Tibial artery (tissue), 4 donors: ENCODE measurements around the gene IFNA6.

ENCODE experiments used
- DNase-seq, 2 donors: peaks; one replicate each; pipeline ENCODE4 v3.0.0-alpha.2; 2019
- H3K27ac ChIP-seq, 2 donors: fragments of 200-600 bp; sonication (generic) in 1 of 2; 1 replicate in 1 of 2; 2 replicates in 1 of 2; pipeline ENCODE4 v1.5.1; 2018 to 2019; ENCODE audit warnings: mild to moderate bottlenecking in 1 of 2
- H3K27me3 ChIP-seq, 2 donors: fragments of 200-600 bp; sonication (generic) in 1 of 2; one replicate each; pipeline versions ENCODE4 v1.5.1 to v1.6.0; 2016 to 2019
- H3K36me3 ChIP-seq, 3 donors: fragments of 200-600 bp; sonication (generic) in 2 of 3; one replicate each; pipeline ENCODE4 v1.5.1; 2016 to 2019; ENCODE audit warnings: mild to moderate bottlenecking in 2 of 3
- H3K4me1 ChIP-seq, 4 donors: fragments of 200-600 bp; sonication (generic) in 2 of 4; 1 replicate in 3 of 4; 2 replicates in 1 of 4; pipeline ENCODE4 v1.5.1; 2016 to 2019
- H3K4me3 ChIP-seq, 2 donors: fragments of 200-600 bp; sonication (generic) in 1 of 2; 1 replicate in 1 of 2; 2 replicates in 1 of 2; pipeline ENCODE4 v1.5.1; 2018 to 2019; ENCODE audit warnings: mild to moderate bottlenecking in 2 of 2
- H3K9me3 ChIP-seq, 3 donors: fragments of 200-600 bp; sonication (generic) in 1 of 3; one replicate each; pipeline ENCODE4 v1.5.1; 2016 to 2019
- intact Hi-C: fragments of 100-400 bp; cut with DNase I; formaldehyde crosslinking; loops from one replicate; pipeline ENCODE4 v1.15.0; 2023; ENCODE audit warnings: low total_unique reads
- TF ChIP-seq, protein P1 (sequence below), 2 experiments: fragments of 200-600 bp in 1 of 2; fragments of 450-650 bp in 1 of 2; IDR thresholded peaks; one replicate each; pipeline ENCODE4 v1.5.1; 2017 to 2019; ENCODE audit warnings: antibody characterized with exemption in 2 of 2, mild to moderate bottlenecking in 1 of 2, moderate library complexity in 1 of 2

The IFNA6 gene

DNA sequence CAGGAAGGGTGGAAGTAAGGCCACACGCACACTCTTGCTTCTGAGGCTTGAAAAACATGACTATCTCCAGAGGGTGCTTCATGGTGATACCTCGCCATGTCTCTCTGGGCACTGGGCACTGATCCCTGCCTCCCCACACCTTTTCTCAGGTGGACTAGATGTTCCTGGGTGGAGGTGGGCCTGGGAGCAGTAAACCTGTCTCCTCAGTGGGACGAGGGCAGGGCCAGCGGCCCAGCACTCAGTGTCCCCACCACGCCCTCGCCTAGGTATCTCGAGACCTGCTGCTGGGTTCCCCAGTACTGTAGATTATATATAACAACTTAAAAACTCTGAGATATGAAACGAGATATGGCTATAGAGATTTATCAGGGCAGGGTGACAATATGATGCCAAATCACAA is 11.6 kb upstream of the IFNA6 start:
- no peaks in the 10 kb centered on the region for H3K36me3 ChIP-seq
- no peak overlapping the region for H3K4me3 ChIP-seq
- no peak for DNase-seq
- H3K27me3 ChIP-seq: peaks cover 0 to 8% of the 10 kb centered on the region in 2 donors
- intact Hi-C loops: no loop called here
- no peak overlapping the region for H3K27ac ChIP-seq
- TF ChIP-seq, protein P1, sequence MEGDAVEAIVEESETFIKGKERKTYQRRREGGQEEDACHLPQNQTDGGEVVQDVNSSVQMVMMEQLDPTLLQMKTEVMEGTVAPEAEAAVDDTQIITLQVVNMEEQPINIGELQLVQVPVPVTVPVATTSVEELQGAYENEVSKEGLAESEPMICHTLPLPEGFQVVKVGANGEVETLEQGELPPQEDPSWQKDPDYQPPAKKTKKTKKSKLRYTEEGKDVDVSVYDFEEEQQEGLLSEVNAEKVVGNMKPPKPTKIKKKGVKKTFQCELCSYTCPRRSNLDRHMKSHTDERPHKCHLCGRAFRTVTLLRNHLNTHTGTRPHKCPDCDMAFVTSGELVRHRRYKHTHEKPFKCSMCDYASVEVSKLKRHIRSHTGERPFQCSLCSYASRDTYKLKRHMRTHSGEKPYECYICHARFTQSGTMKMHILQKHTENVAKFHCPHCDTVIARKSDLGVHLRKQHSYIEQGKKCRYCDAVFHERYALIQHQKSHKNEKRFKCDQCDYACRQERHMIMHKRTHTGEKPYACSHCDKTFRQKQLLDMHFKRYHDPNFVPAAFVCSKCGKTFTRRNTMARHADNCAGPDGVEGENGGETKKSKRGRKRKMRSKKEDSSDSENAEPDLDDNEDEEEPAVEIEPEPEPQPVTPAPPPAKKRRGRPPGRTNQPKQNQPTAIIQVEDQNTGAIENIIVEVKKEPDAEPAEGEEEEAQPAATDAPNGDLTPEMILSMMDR (IDR thresholded peaks at IDR 0.05): no peak
- no peaks in the 10 kb centered on the region for H3K4me1 ChIP-seq
- no peaks in the 10 kb centered on the region for H3K9me3 ChIP-seq

GRCh38 chr9:21357479-21358460 is 7.1 kb upstream of the IFNA6 start:
- intact Hi-C loops: no loop called here
- Histone ChIP-seq H3K27ac (no peak overlapping the region), H3K4me3 (no peak overlapping the region), H3K36me3 (no peaks in the 10 kb centered on the region), H3K27me3 (peaks cover 0 to 2% of the 10 kb centered on the region in 2 donors), H3K9me3 (no peaks in the 10 kb centered on the region), H3K4me1 (no peaks in the 10 kb centered on the region)
- TF ChIP-seq, protein P1 (IDR thresholded peaks at IDR 0.05): no peak
- DNase-seq: no peak

GRCh38 chr9:21348430-21348970 is 2.2 kb downstream of the IFNA6 start:
- Histone ChIP-seq H3K27ac (no peak overlapping the region), H3K4me3 (no peak overlapping the region), H3K36me3 (no peaks in the 10 kb centered on the region), H3K27me3 (peaks cover 0 to 6% of the 10 kb centered on the region in 2 donors), H3K9me3 (peaks cover 0 to 3% (median 0%) of the 10 kb centered on the region in 3 donors), H3K4me1 (no peaks in the 10 kb centered on the region)
- DNase-seq: no peak
- intact Hi-C loops: no loop called here
- TF ChIP-seq, protein P1 (IDR thresholded peaks at IDR 0.05): no peak

DNA sequence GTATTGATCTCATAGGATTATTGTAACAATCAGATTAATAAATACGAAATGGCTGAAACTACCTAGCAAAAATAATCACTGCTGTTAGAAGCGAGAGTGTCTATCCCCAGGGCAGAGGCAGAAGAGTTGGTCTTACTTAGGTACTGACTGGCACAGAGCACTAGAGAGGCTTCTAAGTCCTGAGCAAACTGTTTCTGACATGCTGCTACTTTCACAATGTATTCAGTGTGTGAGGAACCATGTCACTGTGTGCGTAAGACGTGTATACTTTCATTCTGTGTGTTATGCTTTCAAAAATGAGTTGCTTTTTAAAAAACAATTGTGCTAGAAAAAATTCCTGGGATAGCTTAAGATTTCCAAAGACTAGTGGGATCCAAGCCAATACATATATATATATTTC is 10.0 kb downstream of the IFNA6 start:
- Histone ChIP-seq H3K27ac (no peak overlapping the region), H3K9me3 (peaks cover 0 to 4% (median 3%) of the 10 kb centered on the region in 3 donors), H3K27me3 (no peaks in the 10 kb centered on the region), H3K36me3 (no peaks in the 10 kb centered on the region), H3K4me1 (peaks cover 0 to 4% (median 0%) of the 10 kb centered on the region in 4 donors), H3K4me3 (no peak overlapping the region)
- intact Hi-C loops: no loop called here
- TF ChIP-seq, protein P1 (IDR thresholded peaks at IDR 0.05): no peak
- DNase-seq: no peak

- Histone ChIP-seq H3K4me1 (peaks cover 0 to 33% (median 27%) of the 10 kb centered on the region in 4 donors), H3K9me3 (no peaks in the 10 kb centered on the region), H3K4me3 (no peak overlapping the region), H3K27me3 (no peaks in the 10 kb centered on the region), H3K36me3 (no peaks in the 10 kb centered on the region), H3K27ac (no peak overlapping the region)
- TF ChIP-seq, protein P1 (IDR thresholded peaks at IDR 0.05): no peak
- intact Hi-C loops: loop anchor here (10.0 kb wide), 1 partner anchor 668 kb away; the partner anchor contains the start of gene CDKN2B
- no peak for DNase-seq
Measured at GRCh38 chr9:21336457-21336856, 14.2 kb downstream of the IFNA6 start.
